GM15510 (cell line): Measurements from ENCODE around the gene DOHH.

Experiments used
- POLR2A ChIP-seq: IDR thresholded peaks from 3 replicates; pipeline ENCODE4 v1.6.1; 2011; ENCODE audit warnings: borderline replicate concordance; ENCODE audit not compliant: insufficient read length; ENCODE audit errors: extremely low read depth

The DOHH gene

DNA sequence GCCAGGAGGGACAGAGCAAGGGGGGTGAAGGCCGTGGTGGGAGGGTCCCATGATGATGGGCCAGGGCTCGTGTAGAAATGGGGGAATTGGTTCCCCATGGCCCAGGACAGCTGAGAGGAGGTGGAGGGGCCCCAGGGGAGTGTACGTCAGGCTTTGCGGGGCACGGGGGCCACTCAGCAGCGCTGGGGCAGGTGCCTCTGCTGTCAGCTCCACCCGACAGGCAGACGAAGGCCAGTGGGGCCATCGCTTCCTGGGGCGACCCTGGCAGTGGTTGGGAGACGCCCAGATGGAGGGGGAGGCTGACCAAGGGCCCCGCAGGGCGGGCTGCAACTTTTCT, 36.6 kb upstream of the DOHH start:
- TF ChIP-seq POLR2A: no peak

DNA sequence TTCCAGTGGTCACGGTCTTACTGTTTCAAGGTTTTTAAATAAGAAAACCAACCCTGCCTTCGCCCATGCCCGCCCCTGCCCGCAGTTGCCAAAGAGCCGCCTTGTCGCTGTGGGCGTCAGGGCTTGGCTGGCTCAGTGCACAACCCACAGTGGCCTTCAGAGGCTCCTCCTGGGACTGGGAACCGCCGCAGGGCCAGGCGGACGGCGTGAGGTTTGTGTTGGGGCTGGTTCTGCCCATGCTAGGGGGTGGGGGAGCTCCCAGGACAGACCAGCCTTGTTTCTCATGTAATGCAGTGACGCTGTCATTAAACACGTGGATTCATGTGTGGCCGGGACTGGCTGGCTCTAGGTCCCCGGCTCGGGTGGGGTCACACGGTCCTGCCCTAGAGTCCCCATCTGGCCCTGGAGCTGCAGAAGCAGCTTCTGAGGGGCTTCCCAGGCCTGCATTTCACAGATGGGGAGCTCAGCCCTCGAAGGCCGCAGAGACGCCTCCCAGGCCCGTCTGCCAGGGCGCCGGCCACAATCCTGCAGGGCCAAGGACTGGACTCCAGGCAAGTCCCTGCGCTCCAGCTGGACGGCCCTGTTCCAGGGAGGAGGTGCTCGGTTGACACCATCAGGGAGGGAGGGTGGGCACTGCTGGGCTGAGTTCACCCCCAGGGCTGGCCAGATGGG, 36.1 kb upstream of the DOHH start:
- TF ChIP-seq POLR2A: no peak

DNA sequence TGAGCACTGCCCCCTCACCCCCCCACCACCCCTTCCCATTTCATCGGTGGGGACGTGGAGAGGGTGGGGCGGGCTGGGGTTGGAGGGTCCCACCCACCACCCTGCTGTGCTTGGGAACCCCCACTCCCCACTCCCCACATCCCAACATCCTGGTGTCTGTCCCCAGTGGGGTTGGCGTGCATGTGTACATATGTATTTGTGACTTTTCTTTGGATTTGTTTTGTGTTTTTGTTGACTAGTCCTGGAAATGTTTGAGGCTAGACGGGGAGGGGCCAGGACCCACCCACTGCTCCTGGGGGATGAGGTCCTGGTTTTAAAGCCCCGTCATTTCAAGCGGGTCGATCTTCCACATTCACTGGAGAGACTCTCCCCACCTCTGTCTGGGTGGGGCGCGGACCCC, 35.5 kb upstream of the DOHH start:
- no peak for TF ChIP-seq POLR2A

DNA sequence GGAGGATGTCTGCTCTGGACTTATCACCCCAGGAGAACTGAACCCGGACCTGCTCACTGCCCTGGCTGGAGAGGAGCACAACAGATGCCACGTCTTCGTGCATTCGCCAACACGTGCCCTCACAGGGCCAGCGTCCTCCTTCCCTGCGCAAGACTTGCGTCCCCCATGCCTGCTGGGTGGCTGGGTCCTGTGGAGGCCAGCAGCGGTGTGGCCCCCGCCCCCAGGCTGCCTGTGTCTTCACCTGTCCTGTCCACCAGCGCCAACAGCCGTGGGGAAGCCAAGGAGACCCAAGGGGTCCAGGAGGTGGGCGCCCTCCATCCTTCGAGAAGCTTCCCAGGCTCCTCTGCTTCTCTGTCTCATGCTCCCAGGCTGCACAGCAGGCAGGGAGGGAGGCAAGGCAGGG, 35.1 kb upstream of the DOHH start:
- TF ChIP-seq POLR2A: peak; percentile 14

DNA sequence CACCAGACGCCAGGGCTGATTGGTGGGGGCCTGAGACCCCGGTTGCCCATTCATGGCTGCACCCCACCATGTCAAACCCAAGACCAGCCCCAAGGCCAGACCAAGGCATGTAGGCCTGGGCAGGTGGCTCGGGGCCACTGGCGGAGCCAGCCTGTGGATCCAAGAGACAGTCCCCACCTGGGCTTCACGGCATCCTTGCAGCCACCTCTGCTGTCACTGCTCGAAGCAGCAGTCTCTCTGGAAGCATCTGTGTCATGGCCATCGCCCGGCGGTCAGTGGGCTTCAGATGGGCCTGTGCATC, 34.7 kb upstream of the DOHH start:
- no peak for TF ChIP-seq POLR2A

DNA sequence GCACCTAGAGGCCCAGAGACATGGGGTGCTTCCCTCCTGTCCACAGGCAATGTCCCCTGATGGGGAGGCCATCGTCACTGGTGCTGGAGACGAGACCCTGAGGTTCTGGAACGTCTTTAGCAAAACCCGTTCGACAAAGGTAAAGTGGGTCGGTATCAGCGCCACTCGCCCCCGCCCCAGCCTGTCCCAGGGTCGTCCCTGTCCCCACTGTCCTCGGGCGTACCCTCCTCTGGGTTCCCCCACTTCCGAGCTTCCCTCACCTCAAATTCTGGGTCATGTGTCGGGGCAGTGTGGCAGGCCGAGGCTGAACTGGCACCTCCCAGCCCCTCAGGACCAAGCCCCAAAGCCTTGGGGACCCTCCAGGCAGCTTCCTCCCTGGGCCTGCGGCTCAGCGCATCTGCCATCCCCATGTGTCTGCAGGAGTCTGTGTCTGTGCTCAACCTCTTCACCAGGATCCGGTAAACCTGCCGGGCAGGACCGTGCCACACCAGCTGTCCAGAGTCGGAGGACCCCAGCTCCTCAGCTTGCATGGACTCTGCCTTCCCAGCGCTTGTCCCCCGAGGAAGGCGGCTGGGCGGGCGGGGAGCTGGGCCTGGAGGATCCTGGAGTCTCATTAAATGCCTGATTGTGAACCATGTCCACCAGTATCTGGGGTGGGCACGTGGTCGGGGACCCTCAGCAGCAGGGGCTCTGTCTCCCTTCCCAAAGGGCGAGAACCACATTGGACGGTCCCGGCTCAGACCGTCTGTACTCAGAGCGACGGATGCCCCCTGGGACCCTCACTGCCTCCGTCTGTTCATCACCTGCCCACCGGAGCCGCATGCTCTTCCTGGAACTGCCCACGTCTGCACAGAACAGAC, 34.1 kb upstream of the DOHH start:
- no peak for TF ChIP-seq POLR2A

DNA sequence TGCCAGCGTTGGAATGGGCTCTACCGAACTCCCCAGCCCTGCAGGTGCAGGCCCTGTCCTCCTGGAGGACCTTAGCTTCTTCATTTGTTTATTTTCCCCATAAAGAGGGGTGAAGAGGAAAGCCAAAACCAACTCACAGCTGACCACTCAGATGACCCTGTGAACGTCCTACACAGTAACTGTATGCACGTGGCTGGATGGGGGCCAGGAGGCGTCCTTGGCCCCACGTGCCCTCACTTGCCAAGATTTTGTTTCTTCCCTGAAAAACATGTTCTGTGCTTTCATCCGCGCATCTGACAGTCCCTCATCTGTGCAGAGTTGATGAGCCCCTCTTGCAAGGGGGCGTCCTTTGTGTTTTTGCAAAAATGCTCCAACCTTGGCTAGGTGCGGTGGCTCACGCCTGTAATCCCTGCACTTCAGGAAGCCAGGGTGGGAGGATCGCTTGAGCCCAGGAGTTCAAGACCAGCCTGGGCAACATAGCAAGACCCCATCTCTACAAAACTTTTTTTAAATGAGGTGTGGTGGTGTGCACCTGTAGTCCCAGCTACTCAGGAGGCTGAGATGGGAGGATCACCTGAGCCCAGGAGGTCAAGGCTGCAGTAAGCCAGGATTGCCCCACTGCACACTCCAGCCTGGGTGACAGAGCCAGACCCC, 33.2 kb upstream of the DOHH start:
- TF ChIP-seq POLR2A: no peak

DNA sequence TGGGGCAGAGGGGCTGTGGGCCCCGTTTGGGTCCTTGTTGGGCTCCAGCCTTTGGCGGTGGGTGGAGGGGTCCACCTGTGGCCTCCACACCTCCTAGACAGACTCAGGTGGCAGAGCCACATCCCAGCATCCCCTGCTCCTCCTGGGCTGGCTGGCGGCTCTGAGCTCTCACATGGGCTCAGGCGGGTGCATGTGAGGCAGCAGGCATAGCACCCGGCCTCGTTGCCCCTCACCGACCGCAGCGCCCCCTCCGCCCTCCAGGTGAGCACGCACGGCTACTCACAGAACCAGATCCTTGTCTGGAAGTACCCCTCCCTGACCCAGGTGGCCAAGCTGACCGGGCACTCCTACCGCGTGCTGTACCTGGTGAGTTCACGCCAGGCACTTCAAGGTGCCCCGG, 32.6 kb upstream of the DOHH start:
- no peak for TF ChIP-seq POLR2A

DNA sequence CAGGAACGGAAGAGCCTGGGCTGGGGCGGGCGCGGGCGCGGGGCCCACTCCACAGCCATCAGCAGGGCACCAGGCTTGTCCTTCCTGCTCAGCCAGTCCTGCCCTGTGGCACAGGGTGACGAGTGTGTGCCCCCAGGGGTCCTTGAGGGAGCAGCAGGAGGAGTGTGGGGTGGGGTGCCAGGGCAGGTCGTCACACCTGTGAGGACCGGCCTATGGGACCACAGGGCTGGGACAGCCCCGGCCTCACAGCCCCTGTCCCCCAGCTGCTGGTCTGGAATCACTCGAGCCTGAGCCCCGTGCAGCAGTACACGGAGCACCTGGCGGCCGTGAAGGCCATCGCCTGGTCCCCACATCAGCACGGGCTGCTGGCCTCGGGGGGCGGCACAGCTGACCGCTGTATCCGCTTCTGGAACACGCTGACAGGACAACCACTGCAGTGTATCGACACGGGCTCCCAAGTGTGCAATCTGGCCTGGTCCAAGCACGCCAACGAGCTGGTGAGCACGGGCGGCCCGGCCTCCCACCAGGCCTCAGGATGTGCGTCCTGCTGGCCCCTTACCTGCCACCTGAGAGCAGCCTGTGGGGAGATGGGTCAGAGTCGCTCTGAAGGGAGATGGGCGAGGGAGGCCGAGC, 31.8 kb upstream of the DOHH start:
- no peak for TF ChIP-seq POLR2A

DNA sequence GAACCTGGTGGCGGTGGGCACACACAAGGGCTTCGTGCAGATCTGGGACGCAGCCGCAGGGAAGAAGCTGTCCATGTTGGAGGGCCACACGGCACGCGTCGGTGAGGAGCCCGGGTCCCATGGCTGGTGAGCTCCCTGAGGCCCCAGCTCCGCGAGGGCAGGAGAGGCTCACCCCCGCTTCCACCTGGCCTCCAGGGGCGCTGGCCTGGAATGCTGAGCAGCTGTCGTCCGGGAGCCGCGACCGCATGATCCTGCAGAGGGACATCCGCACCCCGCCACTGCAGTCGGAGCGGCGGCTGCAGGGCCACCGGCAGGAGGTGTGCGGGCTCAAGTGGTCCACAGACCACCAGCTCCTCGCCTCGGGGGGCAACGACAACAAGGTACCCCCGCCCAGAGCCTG, 31.2 kb upstream of the DOHH start:
- no peak for TF ChIP-seq POLR2A

DNA sequence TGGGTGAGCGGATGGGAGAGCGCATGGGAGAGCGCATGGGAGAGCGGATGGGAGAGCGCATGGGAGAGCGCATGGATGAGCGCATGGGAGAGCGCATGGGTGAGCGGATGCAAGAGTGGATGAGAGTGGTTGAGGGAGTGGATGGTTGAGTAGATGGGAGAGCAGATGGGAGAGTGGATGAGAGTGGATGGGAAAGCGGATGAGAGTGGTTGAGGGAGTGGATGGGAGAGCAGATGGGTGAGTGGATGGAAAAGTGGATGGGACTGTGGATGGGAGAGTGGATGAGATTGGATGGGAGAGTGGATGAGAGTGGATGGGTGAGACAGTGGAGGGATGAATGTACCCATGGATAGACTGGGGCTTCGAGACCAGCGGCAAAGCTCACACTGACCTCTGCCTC, 29.9 kb upstream of the DOHH start:
- TF ChIP-seq POLR2A: no peak

DNA sequence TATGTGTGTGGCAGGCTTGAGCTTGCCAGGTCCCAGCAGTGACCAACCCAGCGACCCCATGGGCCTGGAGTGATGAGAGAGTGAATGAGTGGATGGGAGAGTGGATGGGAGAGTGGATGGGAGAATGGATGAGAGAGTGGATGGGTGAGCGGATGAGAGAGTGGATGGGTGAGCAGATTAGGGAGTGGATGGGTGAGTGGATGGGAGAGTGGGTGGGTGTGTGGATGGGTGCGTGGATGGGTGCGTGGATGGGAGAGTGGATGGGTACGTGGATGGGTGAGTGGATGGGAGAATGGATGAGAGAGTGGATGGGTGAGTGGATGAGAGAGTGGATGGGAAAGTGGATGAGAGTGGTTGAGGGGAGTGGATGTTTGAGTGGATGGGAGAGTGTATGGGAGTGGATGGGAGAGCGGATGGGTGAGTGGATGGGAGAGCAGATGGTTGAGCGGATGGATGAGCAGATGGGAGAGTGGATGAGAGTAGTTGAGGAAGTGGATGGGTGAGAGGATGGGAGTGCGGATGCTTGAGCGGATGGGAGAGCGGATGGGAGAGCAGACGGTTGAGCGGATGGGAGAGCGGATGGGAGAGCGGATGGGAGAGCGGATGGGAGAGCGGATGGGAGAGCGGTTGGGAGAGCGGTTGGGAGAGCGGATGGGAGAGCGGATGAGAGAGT, 28.2 kb upstream of the DOHH start:
- no peak for TF ChIP-seq POLR2A

DNA sequence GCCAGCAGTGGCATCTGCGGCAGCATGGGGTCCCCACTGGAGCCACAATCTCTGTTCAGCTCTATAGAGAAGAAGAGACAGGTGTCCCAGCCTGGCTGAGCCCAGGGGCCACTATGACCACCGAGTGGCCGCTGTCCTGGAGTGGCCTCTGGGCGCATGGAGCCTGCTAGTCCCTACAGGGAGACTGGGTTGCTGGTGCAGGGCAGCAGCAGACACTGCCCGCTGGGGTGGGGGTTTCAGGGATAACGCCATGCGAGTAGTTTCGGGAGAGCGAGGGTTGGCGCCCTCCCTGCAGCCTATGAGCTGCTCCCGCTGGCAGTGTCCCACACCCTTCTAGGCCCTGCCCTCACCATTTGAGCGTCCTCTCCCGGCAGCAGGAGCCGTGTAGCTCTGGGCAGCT, 27.6 kb upstream of the DOHH start:
- no peak for TF ChIP-seq POLR2A

DNA sequence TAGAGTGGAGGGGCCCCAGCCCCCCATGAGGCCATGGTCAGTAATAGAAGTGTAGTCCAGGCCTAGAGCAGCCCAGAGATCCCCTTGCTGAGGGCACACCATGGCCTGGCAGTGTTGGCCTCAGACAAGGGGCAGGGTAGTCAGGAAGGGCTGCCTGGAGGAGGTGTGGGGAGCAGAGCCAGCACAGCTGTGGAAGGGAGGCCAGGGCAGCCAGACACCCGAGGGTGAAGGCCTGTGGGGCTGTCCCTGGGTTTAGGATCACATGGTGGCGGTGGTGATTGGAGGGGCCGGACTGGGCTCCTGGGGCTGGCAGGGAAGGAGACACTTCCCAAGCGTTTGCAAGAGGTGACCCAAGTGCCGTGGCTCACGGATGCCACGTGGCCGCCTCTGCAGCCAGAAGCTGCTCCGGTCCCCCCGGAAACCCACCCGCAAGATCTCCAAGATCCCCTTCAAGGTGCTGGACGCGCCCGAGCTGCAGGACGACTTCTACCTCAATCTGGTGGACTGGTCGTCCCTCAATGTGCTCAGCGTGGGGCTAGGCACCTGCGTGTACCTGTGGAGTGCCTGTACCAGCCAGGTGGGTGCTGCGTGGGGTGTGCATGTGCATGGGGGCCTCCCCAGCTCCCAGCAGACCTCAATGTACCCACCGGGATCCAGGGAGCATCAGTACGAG, 26.9 kb upstream of the DOHH start:
- TF ChIP-seq POLR2A: no peak
